K562 (cell line): ENCODE results near the gene TMEM116.

ENCODE experiments used
- ATF1 ChIP-seq, 2 experiments: fragments of 450-650 bp in 1 of 2; IDR thresholded peaks; 2 replicates each; pipeline ENCODE4 v1.6.1; 2016; ENCODE audit warnings: missing compliant biosample characterization in 1 of 2, missing genetic modification characterization in 1 of 2
- BRF2 ChIP-seq: IDR thresholded peaks from 3 replicates; pipeline ENCODE4 v1.6.1; 2011; ENCODE audit warnings: borderline replicate concordance, mild to moderate bottlenecking; ENCODE audit not compliant: insufficient read length, insufficient read depth
- CREM ChIP-seq: IDR thresholded peaks from 2 replicates; pipeline ENCODE4 v1.6.1; 2014; ENCODE audit warnings: antibody characterized with exemption, low read depth
- CTCF ChIP-seq, 3 experiments: IDR thresholded peaks in 2 of 3; conservative IDR thresholded peaks in 1 of 3; 2 replicates each; pipeline ENCODE4 v1.5.1; 2011 to 2012; ENCODE audit warnings: low read length in 3 of 3, mild to moderate bottlenecking in 3 of 3, control low read depth in 2 of 3, improper control_type of control experiment in 1 of 3, inconsistent platforms in 1 of 3, low read depth in 1 of 3, mixed read lengths in 1 of 3, moderate library complexity in 1 of 3; ENCODE audit not compliant: insufficient read depth in 2 of 3
- HIVEP1 ChIP-seq: fragments of 250-450 bp; sonication (Bioruptor Pico); IDR thresholded peaks from 2 replicates; pipeline ENCODE4 v1.4.0; 2020; ENCODE audit warnings: mild to moderate bottlenecking
- HNRNPL ChIP-seq: fragments of 200-400 bp; formaldehyde crosslinking; IDR thresholded peaks from 2 replicates; pipeline ENCODE4 v1.6.1; 2017; ENCODE audit warnings: low read depth, mild to moderate bottlenecking, low read length
- MAZ ChIP-seq, 2 experiments: fragments of 450-650 bp in 1 of 2; sonication (generic) in 1 of 2; formaldehyde crosslinking; IDR thresholded peaks in 1 of 2; conservative IDR thresholded peaks in 1 of 2; 2 replicates each; pipeline versions ENCODE4 v1.4.0 to v1.5.0; 2020; ENCODE audit warnings: mild to moderate bottlenecking in 1 of 2, missing genetic modification reagents in 1 of 2
- MEIS2 ChIP-seq: fragments of 450-650 bp; IDR thresholded peaks from 2 replicates; pipeline ENCODE4 v1.6.1; 2014; ENCODE audit warnings: mild to moderate bottlenecking; ENCODE audit not compliant: partially characterized antibody
- MTA3 ChIP-seq: fragments of 450-650 bp; formaldehyde crosslinking; IDR thresholded peaks from 2 replicates; pipeline ENCODE4 v1.6.1; 2017; ENCODE audit warnings: mild to moderate bottlenecking, borderline replicate concordance
- MTF1 ChIP-seq: fragments of 250-450 bp; sonication (Bioruptor Pico); IDR thresholded peaks from 2 replicates; pipeline ENCODE4 v1.9.0; 2021; ENCODE audit warnings: moderate library complexity, mild to moderate bottlenecking, inconsistent platforms, borderline replicate concordance
- NFRKB ChIP-seq: fragments of 450-650 bp; IDR thresholded peaks from 2 replicates; pipeline ENCODE4 v1.6.1; 2016; ENCODE audit warnings: low read depth
- RNF2 ChIP-seq: sonication (generic); IDR thresholded peaks from 2 replicates; pipeline ENCODE4 v1.6.1; 2016

DNA sequence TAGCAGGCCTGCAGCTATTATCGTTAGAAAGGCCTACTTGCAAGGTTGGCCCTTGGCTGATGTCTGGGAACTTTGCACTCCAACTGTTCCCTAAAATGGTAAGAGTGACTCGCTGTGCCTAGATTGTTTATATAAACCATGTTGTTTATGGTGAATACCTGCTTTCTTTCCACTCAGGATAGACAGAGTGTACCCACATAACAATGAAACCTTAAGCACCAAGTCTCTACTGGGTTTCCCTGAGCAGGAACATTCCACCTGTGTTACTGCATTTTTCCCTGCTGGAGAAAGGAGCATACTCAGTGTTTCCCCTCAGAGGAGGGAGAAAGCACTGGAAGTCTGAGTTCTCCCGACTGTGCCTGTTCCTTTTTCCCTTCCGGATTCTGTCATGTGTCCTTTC, 33.0 kb upstream of the TMEM116 start:
- no peak for TF ChIP-seq CREM
- no peak for TF ChIP-seq HNRNPL
- TF ChIP-seq MTF1 (CRISPR knock-in tag) = no peak
- no peak for TF ChIP-seq MAZ (CRISPR knock-in tag; conservative IDR thresholded peaks at IDR 0.05 in 1 of 2, IDR thresholded peaks at IDR 0.05 in 1 of 2)
- no peak for TF ChIP-seq HIVEP1 (CRISPR knock-in tag)
- TF ChIP-seq NFRKB = no peak
- no peak for TF ChIP-seq ATF1 (CRISPR knock-in tag; IDR thresholded peaks at IDR 0.05)
- no peak for TF ChIP-seq ATF1 (tag; IDR thresholded peaks at IDR 0.05)
- no peak for TF ChIP-seq BRF2
- no peak for TF ChIP-seq MTA3
- TF ChIP-seq CTCF (IDR thresholded peaks at IDR 0.05 in 2 of 3, conservative IDR thresholded peaks at IDR 0.05 in 1 of 3; ENCODE audit: insufficient read depth in 2 of 3, low read depth in 1 of 3, low read length in 3 of 3) = no peak
- no peak for TF ChIP-seq RNF2
- no peak for TF ChIP-seq MEIS2
